ENCODE data around the gene COL1A1.

The COL1A1 gene

DNA sequence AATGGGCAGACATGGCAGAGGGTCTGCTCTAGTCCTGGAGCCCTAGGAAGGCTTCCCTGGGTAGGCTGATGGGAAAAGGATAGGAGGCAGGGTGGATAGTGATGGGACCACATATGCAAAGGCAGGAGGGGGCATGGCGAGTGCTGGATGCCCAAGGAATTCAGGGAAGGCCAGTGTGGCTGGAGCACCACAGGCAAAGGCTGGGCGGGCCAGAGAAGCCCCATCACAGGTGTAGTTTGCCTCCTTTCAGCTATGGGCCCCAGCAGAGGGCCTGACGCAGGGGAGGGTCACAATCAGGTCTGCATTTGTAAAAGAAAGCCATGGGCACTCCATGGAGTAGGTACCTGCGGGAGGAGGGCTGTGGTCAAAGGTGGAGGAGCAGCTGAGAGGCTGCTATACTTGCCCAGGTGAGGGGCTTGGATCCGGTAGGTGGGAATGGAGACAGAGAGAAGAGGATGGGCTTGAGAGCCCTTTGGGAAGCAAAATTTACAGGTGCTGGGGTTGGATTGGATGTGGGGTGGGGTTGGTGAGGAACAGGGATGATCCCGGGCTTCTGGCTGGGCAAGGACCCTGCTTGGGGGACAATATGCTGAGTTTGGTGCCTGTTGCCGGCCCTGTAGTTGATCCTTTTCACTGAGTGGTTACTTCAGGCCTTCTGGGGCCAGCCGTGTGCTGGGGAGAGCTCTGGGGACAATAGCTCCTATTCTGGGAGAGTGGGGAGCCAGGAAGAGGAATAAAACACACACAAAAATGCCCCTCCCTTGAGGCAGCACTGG is 6.5 kb upstream of the COL1A1 start:
- Mint-ChIP-seq H3K27ac (no peak overlapping the region), H3K4me3 (no peak overlapping the region), H3K36me3 (no peaks in the 10 kb centered on the region), H3K9me3 (ENCODE audit: low read depth) (no peaks in the 10 kb centered on the region), H3K27me3 (peaks cover 17% of the 10 kb centered on the region), H3K4me1 (ENCODE audit: low read depth) (peaks cover 13% of the 10 kb centered on the region)

DNA sequence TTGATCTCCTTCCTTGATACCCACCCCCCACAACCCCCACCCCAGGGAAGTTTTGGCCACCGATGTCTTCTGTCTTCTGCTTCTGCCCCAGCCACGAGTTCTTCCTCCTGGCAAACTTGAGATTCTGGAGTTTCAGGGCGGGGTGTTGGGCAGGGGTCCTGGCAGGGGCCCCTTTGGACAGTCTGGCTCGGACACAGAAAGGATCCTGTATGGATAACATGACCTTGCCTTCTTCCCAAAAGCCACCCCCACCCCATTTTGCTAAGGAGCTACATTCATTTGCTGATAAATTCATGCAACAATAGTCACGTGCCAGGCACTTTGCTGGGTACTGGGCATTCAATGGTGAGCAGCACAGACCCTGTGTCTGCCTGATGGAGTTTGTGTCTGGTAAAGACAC is 5.9 kb upstream of the COL1A1 start:
- Mint-ChIP-seq H3K36me3 (no peaks in the 10 kb centered on the region), H3K4me3 (no peak overlapping the region), H3K27ac (no peak overlapping the region)

DNA sequence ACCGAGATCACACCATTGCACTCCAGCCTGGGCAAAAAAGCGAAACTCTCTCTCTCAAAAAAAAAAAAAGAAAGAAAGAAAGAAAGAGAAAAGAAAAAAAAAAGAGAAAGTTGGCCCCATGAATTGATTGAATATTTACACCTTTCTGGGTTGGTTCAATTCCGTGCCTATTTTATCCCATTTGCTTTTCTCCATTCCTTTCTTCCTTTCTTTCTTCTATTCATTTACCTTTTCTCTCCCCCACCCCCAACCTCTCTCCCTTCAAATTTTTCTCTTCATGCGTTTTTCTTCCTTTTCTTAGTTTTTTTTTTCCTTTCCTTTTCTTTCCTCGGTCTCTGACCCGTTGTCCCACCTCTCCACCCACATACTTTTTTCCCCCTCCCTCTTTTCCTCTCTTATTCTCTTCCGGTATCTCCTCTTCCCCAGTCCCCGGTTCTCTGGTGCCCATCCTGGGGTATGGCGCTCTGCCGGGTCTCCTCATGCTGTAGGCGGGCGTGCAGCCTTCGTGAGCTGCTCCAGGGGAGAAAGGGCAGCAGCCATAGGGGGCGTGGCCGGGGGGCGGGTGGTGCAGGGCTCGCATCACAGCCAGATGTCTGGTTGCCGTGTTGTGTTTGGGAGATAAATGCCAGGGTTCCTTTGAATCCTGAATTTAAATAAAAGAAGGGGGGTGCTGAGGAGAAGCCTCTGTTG is 5.3 kb upstream of the COL1A1 start:
- peaks cover 8% of the 10 kb centered on the region for H3K4me1 Mint-ChIP-seq (ENCODE audit: low read depth)
- H3K27me3 Mint-ChIP-seq, result peaks cover 23% of the 10 kb centered on the region
- no peak overlapping the region for H3K4me3 Mint-ChIP-seq
- H3K27ac Mint-ChIP-seq, result no peak overlapping the region
- no peaks in the 10 kb centered on the region for H3K36me3 Mint-ChIP-seq
- H3K9me3 Mint-ChIP-seq (ENCODE audit: low read depth), result no peaks in the 10 kb centered on the region

More for the DNA sequence above, 5.9 kb upstream of the COL1A1 start:
- peaks cover 18% of the 10 kb centered on the region for H3K27me3 Mint-ChIP-seq
- H3K9me3 Mint-ChIP-seq (ENCODE audit: low read depth), result no peaks in the 10 kb centered on the region
- peaks cover 8% of the 10 kb centered on the region for H3K4me1 Mint-ChIP-seq (ENCODE audit: low read depth)

DNA sequence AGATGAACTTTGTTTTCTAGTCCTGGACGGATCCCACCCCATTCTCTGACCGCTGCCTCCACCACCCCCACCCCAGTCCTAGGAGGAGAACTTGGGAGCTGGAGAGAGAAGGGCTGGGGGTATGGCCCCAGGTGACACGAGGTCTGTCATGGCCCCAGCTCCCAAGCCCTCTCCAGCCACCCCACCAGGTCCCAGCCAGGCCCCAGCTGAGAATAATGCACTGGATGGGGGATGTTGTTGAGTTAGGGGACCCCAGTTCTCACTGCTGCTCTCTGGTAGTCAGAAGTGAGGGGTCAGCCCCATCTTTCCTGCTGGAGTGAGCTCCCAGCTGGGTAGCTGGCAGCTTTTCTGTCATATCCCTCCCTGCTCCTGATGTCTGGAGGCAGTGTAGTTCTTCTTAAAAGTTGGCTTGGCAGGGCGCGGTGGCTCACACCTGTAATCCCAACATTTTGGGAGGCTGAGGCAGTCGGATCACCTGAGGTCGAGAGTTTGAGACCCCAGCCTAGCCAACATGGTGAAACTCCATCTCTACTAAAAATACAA is 4.6 kb upstream of the COL1A1 start:
- no peaks in the 10 kb centered on the region for H3K9me3 Mint-ChIP-seq (ENCODE audit: low read depth)
- peaks cover 9% of the 10 kb centered on the region for H3K4me1 Mint-ChIP-seq (ENCODE audit: low read depth)
- peaks cover 27% of the 10 kb centered on the region for H3K27me3 Mint-ChIP-seq
- H3K36me3 Mint-ChIP-seq, result no peaks in the 10 kb centered on the region
- H3K27ac Mint-ChIP-seq, result no peak overlapping the region
- no peak overlapping the region for H3K4me3 Mint-ChIP-seq

DNA sequence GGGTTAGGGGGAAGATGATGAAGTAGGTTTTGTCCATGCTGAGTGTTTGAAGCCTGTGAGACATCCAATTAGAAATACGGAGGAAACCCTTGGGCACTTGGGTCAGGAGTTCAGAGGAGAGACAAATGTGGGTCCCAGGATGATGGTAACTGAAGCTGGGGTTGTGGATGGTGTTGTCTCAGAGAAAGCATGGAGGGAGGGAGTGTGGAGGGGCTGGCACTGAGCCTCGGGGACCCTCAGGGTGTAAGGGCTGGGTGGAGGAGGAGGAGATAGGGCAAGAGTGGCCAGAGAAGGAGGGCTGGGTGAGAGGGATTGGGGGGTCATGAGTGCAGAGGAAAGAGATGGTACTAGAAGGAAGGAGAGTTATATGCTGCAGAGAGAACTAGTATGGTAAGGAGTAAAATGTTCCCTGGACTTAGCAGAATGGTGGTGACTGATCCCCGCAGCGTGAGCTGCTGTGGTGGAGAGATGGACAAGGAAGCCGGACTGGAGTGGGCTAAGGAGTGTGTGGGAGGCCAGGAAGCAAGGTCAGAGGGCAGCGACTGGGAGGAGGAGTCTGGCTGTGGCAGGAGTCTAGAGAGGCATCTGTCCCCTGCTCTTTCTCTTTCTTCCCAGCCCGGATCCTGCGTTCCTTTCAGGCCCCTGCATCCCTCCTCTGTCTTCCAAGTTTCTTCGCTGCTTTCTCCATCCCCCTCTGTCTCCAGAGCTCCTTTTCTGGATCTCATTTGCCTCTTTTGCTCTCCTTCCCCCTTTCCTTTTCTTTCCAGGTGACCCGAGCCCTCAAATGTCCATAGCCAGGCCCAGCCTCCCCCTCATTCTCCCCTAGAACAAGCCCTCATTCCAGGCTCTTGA is 3.9 kb upstream of the COL1A1 start:
- Mint-ChIP-seq H3K36me3 (no peaks in the 10 kb centered on the region), H3K27me3 (peaks cover 31% of the 10 kb centered on the region), H3K4me1 (ENCODE audit: low read depth) (peaks cover 15% of the 10 kb centered on the region), H3K27ac (no peak overlapping the region), H3K9me3 (ENCODE audit: low read depth) (no peaks in the 10 kb centered on the region), H3K4me3 (no peak overlapping the region)

DNA sequence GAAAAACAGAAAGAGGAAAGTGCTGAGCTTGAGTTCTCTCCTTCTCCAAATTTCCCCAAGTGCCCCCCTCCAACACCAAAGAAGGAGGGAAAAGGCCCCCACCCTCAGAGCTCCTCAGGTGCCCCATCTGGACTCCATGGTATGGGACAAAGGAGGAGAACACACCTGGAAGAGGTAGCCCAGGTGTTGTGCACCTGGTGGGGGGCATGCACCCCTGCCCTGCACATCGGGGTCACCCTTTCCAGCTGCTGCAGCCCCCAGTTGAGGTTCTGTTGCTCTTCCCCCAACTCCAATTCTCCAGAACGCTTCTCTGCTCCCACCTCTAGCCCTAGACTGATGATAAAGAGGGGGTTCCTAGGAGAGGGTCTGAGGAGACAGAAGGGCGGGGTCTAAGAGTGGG is 3.0 kb upstream of the COL1A1 start:
- Mint-ChIP-seq H3K36me3 (no peaks in the 10 kb centered on the region), H3K4me1 (ENCODE audit: low read depth) (peaks cover 15% of the 10 kb centered on the region), H3K9me3 (ENCODE audit: low read depth) (no peaks in the 10 kb centered on the region), H3K27ac (no peak overlapping the region), H3K27me3 (peaks cover 31% of the 10 kb centered on the region), H3K4me3 (no peak overlapping the region)

DNA sequence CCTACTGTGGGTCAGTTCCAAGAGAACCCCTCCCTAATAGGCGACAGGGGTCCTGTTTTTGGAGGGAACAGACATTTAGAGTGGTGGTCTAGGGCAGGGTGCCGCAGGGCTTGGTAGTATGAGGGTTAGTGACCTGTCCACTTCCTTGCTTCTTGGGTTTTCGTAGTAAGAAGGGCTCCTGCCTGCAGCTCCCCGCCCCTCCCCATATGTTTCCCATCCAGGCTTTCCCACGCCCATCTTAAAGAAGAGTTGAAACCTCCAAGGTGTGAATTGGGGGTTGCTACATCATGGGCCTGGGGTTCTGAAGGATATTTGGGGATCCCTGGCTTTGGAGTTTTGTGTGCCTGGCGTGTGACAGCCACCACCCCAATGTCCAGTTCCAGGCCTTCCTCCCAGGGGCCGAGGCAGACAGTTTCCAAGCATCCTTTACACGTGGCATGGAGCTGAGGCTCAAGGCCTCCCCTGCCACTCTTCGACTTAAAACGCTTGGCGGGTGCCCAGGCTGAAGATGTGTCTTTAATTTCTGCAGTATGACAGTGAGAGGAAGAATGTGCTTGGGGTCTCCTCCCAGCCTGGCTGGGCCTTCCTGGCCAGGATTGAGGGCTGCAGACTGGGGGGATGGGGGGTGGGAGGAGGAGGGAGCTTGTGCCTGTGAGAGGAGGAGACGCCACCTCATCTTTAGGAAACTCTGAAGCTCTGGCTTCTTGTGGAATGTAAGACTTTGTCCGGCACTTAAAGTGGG is 2.3 kb upstream of the COL1A1 start:
- Mint-ChIP-seq H3K9me3 (ENCODE audit: low read depth) (no peaks in the 10 kb centered on the region), H3K27me3 (peaks cover 31% of the 10 kb centered on the region), H3K27ac (no peak overlapping the region), H3K4me3 (no peak overlapping the region), H3K4me1 (ENCODE audit: low read depth) (peaks cover 17% of the 10 kb centered on the region), H3K36me3 (no peaks in the 10 kb centered on the region)

DNA sequence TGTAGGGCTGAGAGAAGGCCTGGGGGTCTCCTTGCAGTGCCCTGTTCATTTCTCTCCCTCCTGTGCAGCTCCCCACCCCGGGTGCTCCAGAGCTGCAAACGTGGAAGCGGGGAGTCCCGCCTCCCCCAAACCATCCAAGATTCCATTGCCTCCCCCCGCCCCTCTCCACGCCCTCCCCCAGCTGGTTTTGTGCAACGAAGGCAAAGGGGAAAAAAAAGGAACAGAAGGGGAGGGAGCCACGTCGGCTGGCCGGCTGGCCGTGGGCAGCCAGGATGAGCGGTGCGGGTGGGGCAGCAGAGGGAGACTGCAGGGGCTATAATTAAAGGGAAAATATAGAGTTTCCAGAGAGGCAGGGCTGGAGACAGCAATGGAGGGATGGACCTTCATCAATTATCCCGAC is 1.7 kb upstream of the COL1A1 start:
- peaks cover 35% of the 10 kb centered on the region for H3K27me3 Mint-ChIP-seq
- H3K4me1 Mint-ChIP-seq (ENCODE audit: low read depth), result peaks cover 24% of the 10 kb centered on the region
- no peaks in the 10 kb centered on the region for H3K9me3 Mint-ChIP-seq (ENCODE audit: low read depth)
- H3K36me3 Mint-ChIP-seq, result no peaks in the 10 kb centered on the region
- H3K27ac Mint-ChIP-seq, result no peak overlapping the region
- no peak overlapping the region for H3K4me3 Mint-ChIP-seq

DNA sequence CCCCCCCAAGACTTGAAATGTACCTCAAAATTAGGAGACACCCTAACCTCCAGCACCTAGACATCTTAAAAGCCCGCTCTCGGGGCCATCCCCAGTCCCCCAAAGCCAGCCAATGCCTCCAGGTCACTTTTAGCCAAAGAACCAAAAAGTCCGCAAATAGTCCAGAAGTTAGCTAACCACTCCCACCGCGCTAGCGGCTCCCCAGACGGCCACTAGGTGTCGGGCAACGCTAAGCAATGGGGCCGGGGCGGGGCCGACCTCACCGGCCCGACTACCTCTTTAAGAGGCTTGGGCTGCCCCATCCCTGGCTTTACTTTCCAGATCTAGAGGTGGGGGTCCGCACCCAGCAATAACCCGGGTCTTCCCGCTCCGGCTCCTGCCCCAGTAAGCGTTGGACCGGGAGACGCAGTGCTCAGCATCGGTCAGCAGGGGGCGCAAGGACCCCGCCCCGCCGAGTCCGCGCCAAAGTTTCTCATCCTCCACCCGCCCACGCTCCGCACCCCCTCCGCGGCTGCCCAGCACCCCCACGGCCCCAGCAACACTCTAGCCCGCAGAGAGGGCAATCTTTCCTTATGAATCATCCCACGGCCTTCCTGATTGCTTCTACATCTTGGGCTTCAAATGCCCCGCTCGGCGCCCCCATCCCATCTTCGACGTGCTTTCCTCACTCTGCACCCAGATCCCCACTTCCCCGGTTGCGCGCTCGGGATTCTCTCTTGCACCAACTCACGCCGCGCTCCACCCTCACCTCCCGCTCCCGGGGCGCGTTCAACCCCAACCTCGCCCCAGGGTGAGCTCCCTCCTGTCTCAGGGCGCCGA is 765 bp downstream of the COL1A1 start:
- Mint-ChIP-seq H3K9me3 (ENCODE audit: low read depth) (no peaks in the 10 kb centered on the region), H3K27me3 (peaks cover 26% of the 10 kb centered on the region), H3K4me3 (peak overlapping the region; percentile 80), H3K4me1 (ENCODE audit: low read depth) (peaks cover 18% of the 10 kb centered on the region), H3K36me3 (no peaks in the 10 kb centered on the region), H3K27ac (no peak overlapping the region)

DNA sequence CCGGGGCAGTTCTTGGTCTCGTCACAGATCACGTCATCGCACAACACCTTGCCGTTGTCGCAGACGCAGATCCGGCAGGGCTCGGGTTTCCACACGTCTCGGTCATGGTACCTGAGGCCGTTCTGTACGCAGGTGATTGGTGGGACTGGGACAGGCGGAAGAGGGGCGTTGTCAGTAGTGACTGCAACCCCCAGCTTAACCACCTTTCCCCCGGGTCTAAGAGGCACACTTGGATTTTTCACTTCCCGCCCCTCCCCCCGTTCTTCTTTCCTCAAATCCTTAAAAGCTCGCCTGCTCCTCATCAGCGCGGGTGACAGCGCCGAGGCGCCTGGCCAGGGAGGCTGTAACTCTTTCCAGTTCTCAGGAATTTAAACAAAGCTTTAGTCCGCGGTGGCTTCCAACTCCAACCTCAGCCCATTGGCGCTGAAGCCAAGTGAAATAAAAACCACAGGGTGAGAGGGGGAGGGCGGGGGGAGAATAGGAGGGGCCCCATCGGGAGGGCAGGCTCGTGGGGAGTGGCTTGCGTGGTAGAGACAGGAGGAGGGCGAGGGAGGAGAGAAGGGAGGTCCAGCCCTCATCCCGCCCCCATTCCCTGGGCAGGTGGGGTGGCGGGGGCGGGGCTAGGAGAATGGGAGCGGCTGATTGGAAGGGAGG is 1.5 kb downstream of the COL1A1 start:
- Mint-ChIP-seq H3K36me3 (no peaks in the 10 kb centered on the region), H3K4me1 (ENCODE audit: low read depth) (peaks cover 18% of the 10 kb centered on the region), H3K27ac (no peak overlapping the region), H3K27me3 (peaks cover 24% of the 10 kb centered on the region), H3K9me3 (ENCODE audit: low read depth) (no peaks in the 10 kb centered on the region), H3K4me3 (peak overlapping the region; percentile 80)

DNA sequence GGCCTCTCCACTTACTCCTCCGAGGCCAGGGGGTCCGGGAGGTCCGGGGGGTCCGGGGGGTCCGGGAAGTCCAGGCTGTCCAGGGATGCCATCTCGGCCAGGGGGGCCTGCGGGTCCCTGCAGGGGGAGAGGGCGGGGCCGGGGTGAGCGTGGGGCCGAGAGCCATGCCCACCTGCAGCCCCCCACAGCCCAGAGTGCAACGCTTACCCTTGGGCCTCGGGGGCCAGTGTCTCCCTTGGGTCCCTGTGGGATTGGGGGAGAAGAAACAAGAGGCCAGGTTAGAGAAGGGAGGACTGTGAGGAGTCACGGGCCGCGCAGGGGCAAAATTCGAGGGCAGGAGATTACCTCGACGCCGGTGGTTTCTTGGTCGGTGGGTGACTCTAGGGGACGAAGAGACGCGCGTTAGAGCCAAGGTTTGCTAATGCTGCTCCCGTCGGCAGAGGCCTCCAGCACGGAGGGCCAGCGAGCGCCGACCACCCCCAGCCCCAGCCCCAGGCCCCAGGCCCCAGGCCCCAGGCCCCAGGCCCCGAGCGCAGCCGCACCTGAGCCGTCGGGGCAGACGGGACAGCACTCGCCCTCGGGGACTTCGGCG is 2.1 kb downstream of the COL1A1 start:
- Mint-ChIP-seq H3K36me3 (no peaks in the 10 kb centered on the region), H3K9me3 (ENCODE audit: low read depth) (no peaks in the 10 kb centered on the region), H3K4me3 (peak overlapping the region; percentile 68), H3K4me1 (ENCODE audit: low read depth) (peaks cover 18% of the 10 kb centered on the region), H3K27me3 (peaks cover 22% of the 10 kb centered on the region), H3K27ac (no peak overlapping the region)

DNA sequence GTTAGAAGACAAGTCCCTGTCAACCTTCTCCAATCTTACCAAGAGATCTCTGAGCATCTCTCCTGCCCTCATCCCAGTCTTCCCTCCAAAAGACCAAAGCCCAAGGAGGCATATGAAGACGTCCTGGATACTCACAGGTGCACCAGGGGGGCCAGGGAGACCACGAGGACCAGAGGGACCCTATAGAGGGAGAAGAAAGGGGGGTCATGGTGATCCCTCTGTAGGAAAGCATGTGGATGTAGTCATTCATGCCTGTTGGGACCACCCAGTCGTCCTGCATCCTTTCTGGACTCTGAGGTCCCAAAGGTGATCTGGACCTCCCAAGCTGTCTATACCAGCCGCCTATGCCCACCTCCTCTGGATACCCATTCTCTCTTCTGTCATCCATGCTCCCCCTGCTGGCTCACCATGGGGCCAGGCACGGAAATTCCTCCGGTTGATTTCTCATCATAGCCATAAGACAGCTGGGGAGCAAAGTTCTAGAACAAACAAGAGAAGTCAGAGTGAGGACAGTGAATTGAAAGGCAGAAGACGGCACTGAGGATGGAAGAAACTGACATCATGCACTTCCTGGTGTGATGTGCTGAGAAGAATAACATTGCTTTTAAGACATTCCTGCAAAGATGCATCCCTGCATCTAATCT is 3.3 kb downstream of the COL1A1 start:
- H3K36me3 Mint-ChIP-seq, result no peaks in the 10 kb centered on the region
- H3K4me1 Mint-ChIP-seq (ENCODE audit: low read depth), result peaks cover 18% of the 10 kb centered on the region
- no peak overlapping the region for H3K27ac Mint-ChIP-seq
- H3K4me3 Mint-ChIP-seq, result peak overlapping the region; percentile 68
- H3K27me3 Mint-ChIP-seq, result peaks cover 19% of the 10 kb centered on the region
- H3K9me3 Mint-ChIP-seq (ENCODE audit: low read depth), result no peaks in the 10 kb centered on the region

DNA sequence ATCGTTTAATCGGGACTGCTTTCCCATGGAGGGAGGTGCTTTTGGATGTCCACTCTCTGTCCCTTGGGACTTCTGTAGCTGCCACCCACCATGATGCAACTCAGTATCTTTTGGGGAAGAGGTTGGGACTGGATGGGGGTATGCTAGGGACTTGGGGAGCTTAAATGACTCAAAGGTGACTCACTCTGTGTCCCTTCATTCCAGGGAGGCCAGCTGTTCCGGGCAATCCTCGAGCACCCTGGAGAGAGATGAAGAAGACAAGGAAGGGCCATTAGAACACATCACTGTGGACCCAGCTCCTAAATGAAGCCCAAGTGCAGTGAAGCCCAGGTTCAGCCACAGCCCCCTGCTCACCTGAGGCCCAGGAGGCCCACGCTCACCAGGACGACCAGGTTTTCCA is 4.6 kb downstream of the COL1A1 start:
- Mint-ChIP-seq H3K27ac (no peak overlapping the region), H3K27me3 (peaks cover 12% of the 10 kb centered on the region), H3K36me3 (no peaks in the 10 kb centered on the region), H3K9me3 (ENCODE audit: low read depth) (no peaks in the 10 kb centered on the region), H3K4me3 (no peak overlapping the region), H3K4me1 (ENCODE audit: low read depth) (peaks cover 18% of the 10 kb centered on the region)

All from activated naive CD8-positive, alpha-beta T cell (primary cell).